ENCODE measurements around the gene SEPTIN1. TPM values are rescaled to one million over a fixed set of nuclear protein-coding genes. Genes with fewer than 3 reads are reported as not detected.

Gene SEPTIN1
- total and polyA plus RNA-seq, 2 of the 13 experiments (the other 11 are each of a cell fraction or from before 2014, with no cell fraction given), result 0.18 to 0.67 TPM

- TF ChIP-seq ATF5 (CRISPR knock-in tag; IDR thresholded peaks at IDR 0.05; ENCODE audit: low read depth) (peak; percentile 78; the same call in 1 of the 2 replicates), YEATS2 (CRISPR knock-in tag; IDR thresholded peaks at IDR 0.05; ENCODE audit: borderline replicate concordance) (no peak; the same call in 1 of the 2 replicates), SP2 (CRISPR knock-in tag; IDR thresholded peaks at IDR 0.05) (peak; percentile 74; the same call in 1 of the 2 replicates), RBM39 (IDR thresholded peaks at IDR 0.05; ENCODE audit: low read depth, low read length, poor library complexity, severe bottlenecking) (peak; percentile 38), ZNF282 (IDR thresholded peaks at IDR 0.05; ENCODE audit: partially characterized antibody) (no peak), HDAC1 (CRISPR knock-in tag; IDR thresholded peaks at IDR 0.05) (peak; percentile 76; the same call in 1 of the 2 replicates), ZSCAN20 (CRISPR knock-in tag; IDR thresholded peaks at IDR 0.05; ENCODE audit: borderline replicate concordance) (no peak), ZNF362 (CRISPR knock-in tag; IDR thresholded peaks at IDR 0.05; ENCODE audit: borderline replicate concordance) (peak; percentile 74; the same call in 1 of the 2 replicates), FOXP4 (CRISPR knock-in tag; IDR thresholded peaks at IDR 0.05) (no peak), FOXM1 (CRISPR knock-in tag; IDR thresholded peaks at IDR 0.05) (peak; percentile 53; the same call in 1 of the 2 replicates), CSRNP1 (CRISPR knock-in tag; IDR thresholded peaks at IDR 0.05) (peak; percentile 82; the same call in 1 of the 2 replicates), ZNF207 (IDR thresholded peaks at IDR 0.05; ENCODE audit: borderline replicate concordance) (no peak), ZNF766 (CRISPR knock-in tag; IDR thresholded peaks at IDR 0.05; ENCODE audit: borderline replicate concordance) (no peak; the same call in 1 of the 2 replicates), KLF16 (CRISPR knock-in tag; IDR thresholded peaks at IDR 0.05) (peak in 1 of 2 experiments; percentile 74; a peak in 2 of 4 replicates), MYNN (CRISPR knock-in tag; IDR thresholded peaks at IDR 0.05; ENCODE audit: low read depth) (no peak; the same call in 1 of the 2 replicates), SP4 (CRISPR knock-in tag; IDR thresholded peaks at IDR 0.05) (peak; percentile 97), PREB (CRISPR knock-in tag; IDR thresholded peaks at IDR 0.05) (no peak), NFIB (CRISPR knock-in tag; IDR thresholded peaks at IDR 0.05; ENCODE audit: borderline replicate concordance) (no peak), TERF1 (CRISPR knock-in tag; IDR thresholded peaks at IDR 0.05) (no peak), ZKSCAN5 (CRISPR knock-in tag; IDR thresholded peaks at IDR 0.05) (peak; percentile 87)
These were observed 3.9 kb downstream of the SEPTIN1 start (continued) for GRCh38 chr16:30378236-30379157.
